ENCODE data around the gene ARHGAP42. TPM values are rescaled to one million over a fixed set of nuclear protein-coding genes. Genes with fewer than 3 reads are reported as not detected.

Gene ARHGAP42
- total RNA-seq, 1 donor from 2014 or later: not detected

DNA sequence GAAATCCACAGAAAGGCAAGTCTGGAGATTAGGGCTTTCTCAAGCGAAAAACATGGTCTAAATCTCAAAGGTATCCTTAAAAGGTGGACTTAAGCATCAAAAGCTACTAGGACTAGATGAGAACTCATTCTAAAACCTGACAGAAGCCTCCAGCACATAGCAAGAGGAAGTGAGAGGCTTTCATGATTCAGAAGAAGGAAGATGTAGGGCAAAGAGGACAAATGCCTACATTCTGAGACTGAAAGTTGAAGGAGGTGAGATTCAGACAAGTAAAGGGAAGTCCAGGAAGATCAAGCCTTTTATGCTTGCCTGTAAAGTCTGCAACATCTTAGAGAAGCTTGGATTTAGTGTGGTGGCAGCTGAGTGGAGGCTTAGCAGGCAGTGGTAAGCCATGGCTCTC lies 343.6 kb downstream of the ARHGAP42 start:
- Mint-ChIP-seq H3K27ac (no peak overlapping the region), H3K4me3 (no peak overlapping the region), H3K27me3 (no peaks in the 10 kb centered on the region), H3K36me3 (ENCODE audit: low read depth) (no peaks in the 10 kb centered on the region), H3K9me3 (no peaks in the 10 kb centered on the region), H3K4me1 (no peaks in the 10 kb centered on the region)
- intact Hi-C loops (cut with micrococcal nuclease): no loop called here
- no peak for DNase-seq

GRCh38 chr11:101031713-101032112 lies 344.6 kb downstream of the ARHGAP42 start:
- Mint-ChIP-seq H3K4me1 (no peaks in the 10 kb centered on the region), H3K36me3 (ENCODE audit: low read depth) (no peaks in the 10 kb centered on the region), H3K27me3 (no peaks in the 10 kb centered on the region), H3K27ac (no peak overlapping the region), H3K4me3 (no peak overlapping the region), H3K9me3 (no peaks in the 10 kb centered on the region)
- intact Hi-C loops (cut with micrococcal nuclease): no loop called here
- no peak for DNase-seq

DNA sequence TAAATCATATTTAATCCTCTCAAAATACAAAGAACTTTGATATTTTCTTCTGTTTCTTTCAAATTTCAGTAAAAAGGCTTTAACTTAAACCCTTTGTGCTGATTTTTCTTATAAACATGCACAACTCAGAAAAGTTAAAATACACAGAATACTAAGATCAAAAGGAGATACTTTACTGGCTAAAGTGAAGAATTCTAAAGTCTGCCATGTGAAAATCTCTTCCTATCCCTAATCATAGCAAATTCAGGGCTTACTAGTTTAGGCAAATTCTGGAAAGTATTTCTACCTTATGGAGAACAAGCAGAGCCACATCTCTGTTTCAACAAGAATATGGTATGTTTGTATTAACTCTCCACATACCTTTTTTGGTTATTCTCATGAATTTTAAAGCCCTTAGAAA lies 345.9 kb downstream of the ARHGAP42 start:
- H3K27ac Mint-ChIP-seq: no peak overlapping the region
- no peak for DNase-seq
- H3K9me3 Mint-ChIP-seq: no peaks in the 10 kb centered on the region
- intact Hi-C loops (cut with micrococcal nuclease): no loop called here
- H3K4me1 Mint-ChIP-seq: no peaks in the 10 kb centered on the region
- no peaks in the 10 kb centered on the region for H3K27me3 Mint-ChIP-seq
- H3K36me3 Mint-ChIP-seq (ENCODE audit: low read depth): no peaks in the 10 kb centered on the region
- H3K4me3 Mint-ChIP-seq: no peak overlapping the region

GRCh38 chr11:101034076-101034475 lies 347.0 kb downstream of the ARHGAP42 start:
- no peaks in the 10 kb centered on the region for H3K36me3 Mint-ChIP-seq (ENCODE audit: low read depth)
- no peaks in the 10 kb centered on the region for H3K9me3 Mint-ChIP-seq
- intact Hi-C loops (cut with micrococcal nuclease): no loop called here
- DNase-seq: no peak
- H3K27ac Mint-ChIP-seq: no peak overlapping the region
- no peak overlapping the region for H3K4me3 Mint-ChIP-seq
- no peaks in the 10 kb centered on the region for H3K4me1 Mint-ChIP-seq
- H3K27me3 Mint-ChIP-seq: no peaks in the 10 kb centered on the region

DNA sequence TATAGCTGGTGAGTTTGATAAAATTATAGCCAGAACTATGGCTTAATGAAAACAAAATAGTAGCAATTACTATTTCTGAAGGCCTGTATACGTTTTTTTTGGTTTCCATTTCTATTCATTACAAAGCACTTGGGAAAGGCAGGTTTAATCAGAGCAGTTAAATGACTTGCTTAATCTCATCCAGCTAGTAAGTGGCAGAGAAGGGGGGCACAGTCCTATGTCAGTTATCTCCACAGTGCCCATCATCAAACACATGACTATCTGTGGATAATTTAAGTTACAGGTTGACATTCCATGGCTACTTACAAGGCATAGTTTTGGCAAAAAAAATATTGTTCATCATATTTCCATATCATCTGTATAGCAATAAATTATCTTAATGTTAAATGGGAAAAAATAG lies 348.8 kb downstream of the ARHGAP42 start:
- intact Hi-C loops (cut with micrococcal nuclease): no loop called here
- Mint-ChIP-seq H3K36me3 (ENCODE audit: low read depth) (no peaks in the 10 kb centered on the region), H3K27ac (no peak overlapping the region), H3K27me3 (no peaks in the 10 kb centered on the region), H3K4me3 (no peak overlapping the region), H3K9me3 (no peaks in the 10 kb centered on the region), H3K4me1 (no peaks in the 10 kb centered on the region)
- no peak for DNase-seq
